Measurements from ENCODE around the gene AUP1.

The AUP1 gene

DNA sequence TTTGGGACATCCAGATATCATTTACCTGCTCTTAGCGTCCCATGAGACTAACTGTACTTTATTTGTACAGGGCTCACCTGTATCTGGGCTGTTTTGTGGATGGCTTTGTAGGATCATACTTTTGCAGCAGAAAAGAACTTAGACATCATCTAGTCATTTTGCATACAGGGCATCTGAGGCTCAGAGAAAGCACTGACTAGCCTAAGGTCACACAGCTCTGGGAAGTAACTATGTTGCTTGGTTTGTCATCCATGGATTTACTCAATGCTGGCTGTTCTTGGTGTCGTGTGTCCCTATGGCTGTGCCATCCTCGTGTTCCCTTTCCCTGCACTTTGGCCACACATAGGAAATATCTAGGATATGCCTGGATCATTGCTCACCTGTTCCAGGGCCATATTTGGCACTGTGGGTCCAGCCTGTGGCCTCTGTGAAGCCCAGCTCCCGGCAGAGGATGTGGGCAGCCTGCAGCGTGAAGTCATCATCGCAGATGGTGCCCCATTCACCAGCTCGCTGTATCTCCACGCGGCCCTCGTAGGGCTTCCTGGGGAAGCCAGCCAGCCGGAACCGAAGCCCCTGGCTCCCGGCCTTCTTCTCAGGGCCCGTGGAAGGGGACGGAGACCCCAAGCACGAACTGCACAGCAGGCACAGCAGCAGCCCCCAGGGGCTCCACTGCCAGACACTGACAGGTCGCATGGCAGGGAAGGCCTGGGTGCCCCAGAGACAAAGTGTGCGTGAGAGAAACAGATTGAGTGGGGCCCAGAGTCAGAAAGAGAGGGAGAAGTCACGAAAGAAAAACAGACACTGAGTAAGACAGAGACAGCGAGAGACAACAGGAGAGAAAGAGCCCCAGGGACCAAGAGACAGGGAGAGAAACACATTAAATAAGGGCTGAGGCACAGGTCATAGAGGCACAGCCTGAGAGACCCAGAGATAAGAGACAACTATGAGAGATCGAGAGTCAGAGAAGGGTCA is 22.7 kb upstream of the AUP1 start:
- ChIA-PET POLR2A (no interaction called here), CTCF (interaction anchor here (0.8 to 4.9 kb wide), 5 partner anchors 21 to 43 kb away, joined by 3 to 43 read pairs (median 3); no protein-coding TSS in a partner anchor)
- peak overlapping the region; percentile 92 for H3K4me3 ChIP-seq (ENCODE audit: low read depth, low read length)
- no peak for DNase-seq (ENCODE audit: low read depth, low spot score)
- TF ChIP-seq, protein P1, sequence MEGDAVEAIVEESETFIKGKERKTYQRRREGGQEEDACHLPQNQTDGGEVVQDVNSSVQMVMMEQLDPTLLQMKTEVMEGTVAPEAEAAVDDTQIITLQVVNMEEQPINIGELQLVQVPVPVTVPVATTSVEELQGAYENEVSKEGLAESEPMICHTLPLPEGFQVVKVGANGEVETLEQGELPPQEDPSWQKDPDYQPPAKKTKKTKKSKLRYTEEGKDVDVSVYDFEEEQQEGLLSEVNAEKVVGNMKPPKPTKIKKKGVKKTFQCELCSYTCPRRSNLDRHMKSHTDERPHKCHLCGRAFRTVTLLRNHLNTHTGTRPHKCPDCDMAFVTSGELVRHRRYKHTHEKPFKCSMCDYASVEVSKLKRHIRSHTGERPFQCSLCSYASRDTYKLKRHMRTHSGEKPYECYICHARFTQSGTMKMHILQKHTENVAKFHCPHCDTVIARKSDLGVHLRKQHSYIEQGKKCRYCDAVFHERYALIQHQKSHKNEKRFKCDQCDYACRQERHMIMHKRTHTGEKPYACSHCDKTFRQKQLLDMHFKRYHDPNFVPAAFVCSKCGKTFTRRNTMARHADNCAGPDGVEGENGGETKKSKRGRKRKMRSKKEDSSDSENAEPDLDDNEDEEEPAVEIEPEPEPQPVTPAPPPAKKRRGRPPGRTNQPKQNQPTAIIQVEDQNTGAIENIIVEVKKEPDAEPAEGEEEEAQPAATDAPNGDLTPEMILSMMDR (IDR thresholded peaks at IDR 0.05; ENCODE audit: insufficient read depth, low read length, missing control alignments) = no peak

DNA sequence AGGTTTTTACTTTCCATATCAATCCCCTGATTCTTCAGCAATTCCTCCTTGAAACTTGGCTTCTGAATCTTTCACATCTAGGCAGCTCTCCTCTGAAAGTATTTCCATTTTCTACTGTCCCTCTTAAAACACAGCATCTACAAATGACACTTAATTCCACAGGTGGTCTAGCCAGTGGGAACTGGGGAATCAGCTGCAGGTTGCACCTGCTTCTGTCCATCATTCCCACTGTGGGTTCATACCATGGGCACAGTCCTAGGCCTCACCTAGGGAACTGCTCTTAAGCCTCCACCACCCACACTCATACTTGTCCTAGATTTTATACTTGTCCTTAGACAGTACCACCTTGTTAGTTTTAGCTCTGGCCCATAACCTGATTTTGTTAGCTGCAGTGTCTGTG is 22.0 kb upstream of the AUP1 start:
- TF ChIP-seq, protein P1 (IDR thresholded peaks at IDR 0.05; ENCODE audit: insufficient read depth, low read length, missing control alignments) = no peak
- ChIA-PET POLR2A (interaction anchor here (1.4 kb wide), 1 partner anchor 32 kb away, joined by 3 read pairs; no protein-coding TSS in a partner anchor), CTCF (interaction anchor here (1.2 to 4.9 kb wide), 6 partner anchors 19 to 42 kb away, joined by 3 to 43 read pairs (median 4); no protein-coding TSS in a partner anchor)
- peak overlapping the region; percentile 92 for H3K4me3 ChIP-seq (ENCODE audit: low read depth, low read length)
- DNase-seq (ENCODE audit: low read depth, low spot score) = no peak

DNA sequence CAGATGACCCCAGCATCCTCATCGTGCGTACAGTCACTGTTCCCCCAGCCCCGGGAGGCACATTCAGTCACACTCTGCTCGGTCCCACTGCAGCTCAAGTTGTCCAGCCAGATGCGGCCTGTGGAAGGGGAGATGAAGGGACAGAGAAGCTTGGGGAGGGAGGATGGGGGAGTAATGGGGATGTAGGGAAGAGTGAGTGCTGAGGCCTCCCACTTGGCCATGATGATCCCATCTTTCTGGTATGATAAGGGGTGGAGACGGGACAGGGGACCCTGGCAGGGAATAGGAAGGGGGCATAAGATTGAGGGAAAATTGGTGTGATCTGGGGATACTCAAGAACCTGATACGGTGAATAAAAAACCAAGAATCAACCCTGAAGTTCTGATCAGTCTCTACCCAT is 20.7 kb upstream of the AUP1 start:
- no peak for DNase-seq (ENCODE audit: low read depth, low spot score)
- peak overlapping the region; percentile 57 for H3K4me3 ChIP-seq (ENCODE audit: low read depth, low read length)
- TF ChIP-seq, protein P1 (IDR thresholded peaks at IDR 0.05; ENCODE audit: insufficient read depth, low read length, missing control alignments) = no peak
- ChIA-PET POLR2A (interaction anchor here (1.4 to 1.8 kb wide), 2 partner anchors 27 to 34 kb away, joined by 3 to 7 read pairs; no protein-coding TSS in a partner anchor), CTCF (interaction anchor here (0.8 to 4.9 kb wide), 5 partner anchors 17 to 66 kb away, joined by 3 to 43 read pairs (median 6); no protein-coding TSS in a partner anchor)

DNA sequence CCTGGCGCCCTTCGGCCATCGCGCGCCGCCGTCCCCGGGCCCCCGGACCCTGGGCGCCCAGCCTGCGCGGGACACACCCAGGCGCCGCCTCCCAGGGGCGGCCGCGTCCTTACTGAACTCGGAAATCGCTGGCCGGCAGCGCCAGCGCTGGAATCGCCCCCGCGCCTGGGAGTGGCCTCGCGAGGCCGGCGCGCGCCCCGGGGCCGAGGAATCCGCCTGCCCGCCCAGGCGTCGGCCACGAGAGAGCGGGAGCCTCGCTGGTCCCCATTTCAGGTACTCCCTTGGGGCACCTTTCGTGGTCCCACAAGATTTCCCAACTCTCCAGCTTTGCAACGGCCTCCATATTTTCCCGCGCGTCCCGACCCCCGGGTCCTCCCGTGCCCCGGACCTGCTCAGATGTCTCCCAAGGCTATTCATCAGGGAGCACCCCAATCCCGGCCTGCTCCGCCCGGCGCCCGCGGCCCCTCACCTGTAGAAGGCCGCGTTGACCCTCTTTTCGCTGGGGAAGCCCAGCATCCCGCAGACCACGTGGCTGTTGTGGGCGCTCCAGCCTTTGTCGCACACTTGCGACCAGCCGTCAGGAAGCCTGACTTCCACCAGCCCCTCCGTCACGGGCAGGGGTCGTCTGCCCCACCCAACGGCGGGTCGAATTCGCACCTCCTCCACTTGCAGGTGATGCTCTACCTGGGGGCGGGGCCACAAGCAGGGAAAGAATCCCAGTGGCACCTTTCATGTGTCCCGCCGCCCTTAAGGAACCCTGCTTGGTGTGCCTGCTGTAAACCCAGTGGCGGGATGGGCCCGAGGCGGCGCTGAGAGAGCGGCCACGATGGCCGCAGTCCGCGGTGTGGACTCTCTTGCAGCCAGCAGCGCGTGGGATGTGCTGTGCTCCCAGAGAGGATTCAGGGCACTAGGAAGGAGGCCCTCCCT is 19.7 kb upstream of the AUP1 start:
- TF ChIP-seq, protein P1 (IDR thresholded peaks at IDR 0.05; ENCODE audit: insufficient read depth, low read length, missing control alignments) = no peak
- DNase-seq (ENCODE audit: low read depth, low spot score) = no peak
- H3K4me3 ChIP-seq (ENCODE audit: low read depth, low read length) = peak overlapping the region; percentile 57
- POLR2A ChIA-PET = interaction anchor here (0.5 to 1.8 kb wide), 3 partner anchors 28 to 91 kb away, joined by 3 to 7 read pairs (median 3); partner anchors contain the start of gene WBP1
- CTCF ChIA-PET = interaction anchor here (4.9 kb wide), 1 partner anchor 38 kb away, joined by 43 read pairs; no protein-coding TSS in a partner anchor

DNA sequence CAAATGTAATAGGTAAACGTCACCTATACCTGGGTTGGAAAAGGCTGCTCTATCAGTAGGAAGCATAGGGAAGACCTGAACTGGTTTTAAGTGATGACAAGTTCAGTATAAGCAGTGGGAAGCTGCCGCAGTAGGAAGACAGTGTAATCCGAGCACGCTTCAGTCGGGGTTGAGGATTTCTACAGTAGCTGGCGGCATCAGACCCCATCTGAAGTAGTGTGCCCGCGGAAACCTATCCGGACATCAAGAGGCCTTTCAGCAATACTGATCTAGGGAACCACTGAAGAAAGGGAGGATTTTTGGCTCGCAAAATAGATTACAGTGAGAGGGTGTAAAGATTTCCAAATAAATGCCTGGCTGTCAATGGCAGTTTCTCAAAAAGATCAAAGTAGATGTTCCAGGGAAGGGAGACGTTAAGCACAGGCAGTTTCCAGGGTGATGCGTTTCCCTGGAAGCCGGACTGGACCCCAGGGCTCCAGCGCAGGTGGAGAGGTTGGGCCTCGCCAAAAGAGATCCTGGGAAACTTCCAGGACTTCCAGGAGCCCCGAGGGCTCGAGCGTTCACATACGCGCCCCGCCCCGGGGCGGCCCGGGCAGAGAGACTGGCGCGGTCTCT is 18.9 kb upstream of the AUP1 start:
- ChIA-PET CTCF (interaction anchor here (1.0 to 4.9 kb wide), 2 partner anchors 13 to 39 kb away, joined by 4 to 43 read pairs; no protein-coding TSS in a partner anchor), POLR2A (interaction anchor here (0.5 kb wide), 1 partner anchor 90 kb away, joined by 3 read pairs; the partner anchor contains the start of gene WBP1)
- H3K4me3 ChIP-seq (ENCODE audit: low read depth, low read length) = peak overlapping the region; percentile 57
- no peak for DNase-seq (ENCODE audit: low read depth, low spot score)
- TF ChIP-seq, protein P1 (IDR thresholded peaks at IDR 0.05; ENCODE audit: insufficient read depth, low read length, missing control alignments) = no peak

Measured in AG04449 (cell line).